ENCODE measurements around the gene SPRR1B.

DNA sequence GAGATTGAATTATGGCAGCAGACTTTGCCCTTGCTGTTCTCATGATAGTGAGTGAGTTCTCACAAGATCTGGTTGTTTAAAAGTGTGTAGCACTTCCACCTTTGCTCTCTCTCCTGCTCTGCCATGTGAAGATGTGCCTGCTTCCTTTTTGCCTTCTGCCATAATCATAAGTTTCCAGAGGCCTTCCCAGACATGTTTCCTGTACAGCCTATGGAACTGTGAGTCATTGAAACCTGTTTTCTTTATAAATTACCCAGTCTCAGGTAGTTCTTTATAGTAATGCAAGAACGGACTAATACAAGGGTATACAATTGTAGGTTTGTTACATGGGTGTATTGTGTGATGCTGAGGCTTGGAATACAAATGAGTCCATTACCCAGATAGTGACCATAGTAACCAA lies 4.2 kb downstream of the SPRR1B start:
- TF ChIP-seq RAD21 (IDR thresholded peaks at IDR 0.05): no peak
- TF ChIP-seq, protein P1, sequence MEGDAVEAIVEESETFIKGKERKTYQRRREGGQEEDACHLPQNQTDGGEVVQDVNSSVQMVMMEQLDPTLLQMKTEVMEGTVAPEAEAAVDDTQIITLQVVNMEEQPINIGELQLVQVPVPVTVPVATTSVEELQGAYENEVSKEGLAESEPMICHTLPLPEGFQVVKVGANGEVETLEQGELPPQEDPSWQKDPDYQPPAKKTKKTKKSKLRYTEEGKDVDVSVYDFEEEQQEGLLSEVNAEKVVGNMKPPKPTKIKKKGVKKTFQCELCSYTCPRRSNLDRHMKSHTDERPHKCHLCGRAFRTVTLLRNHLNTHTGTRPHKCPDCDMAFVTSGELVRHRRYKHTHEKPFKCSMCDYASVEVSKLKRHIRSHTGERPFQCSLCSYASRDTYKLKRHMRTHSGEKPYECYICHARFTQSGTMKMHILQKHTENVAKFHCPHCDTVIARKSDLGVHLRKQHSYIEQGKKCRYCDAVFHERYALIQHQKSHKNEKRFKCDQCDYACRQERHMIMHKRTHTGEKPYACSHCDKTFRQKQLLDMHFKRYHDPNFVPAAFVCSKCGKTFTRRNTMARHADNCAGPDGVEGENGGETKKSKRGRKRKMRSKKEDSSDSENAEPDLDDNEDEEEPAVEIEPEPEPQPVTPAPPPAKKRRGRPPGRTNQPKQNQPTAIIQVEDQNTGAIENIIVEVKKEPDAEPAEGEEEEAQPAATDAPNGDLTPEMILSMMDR (IDR thresholded peaks at IDR 0.05; ENCODE audit: low read depth, low read length, missing input control): no peak
